HG03066 (cell line): Measurements from ENCODE around the gene PSORS1C1.
"Not testable (repeated sequence)": the region's sequence is repeated elsewhere in the genome, so short reads cannot be mapped to it uniquely, and the experiment has no call there.

ENCODE experiments used
- ATAC-seq: cut with Tn5 transposase; IDR thresholded peaks from one replicate; pipeline ENCODE4 v1.9.1; 2021; ENCODE audit warnings: low read depth; ENCODE audit not compliant: unreplicated experiment

Gene PSORS1C1, protein sequence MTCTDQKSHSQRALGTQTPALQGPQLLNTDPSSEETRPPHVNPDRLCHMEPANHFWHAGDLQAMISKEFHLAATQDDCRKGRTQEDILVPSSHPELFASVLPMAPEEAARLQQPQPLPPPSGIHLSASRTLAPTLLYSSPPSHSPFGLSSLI

DNA sequence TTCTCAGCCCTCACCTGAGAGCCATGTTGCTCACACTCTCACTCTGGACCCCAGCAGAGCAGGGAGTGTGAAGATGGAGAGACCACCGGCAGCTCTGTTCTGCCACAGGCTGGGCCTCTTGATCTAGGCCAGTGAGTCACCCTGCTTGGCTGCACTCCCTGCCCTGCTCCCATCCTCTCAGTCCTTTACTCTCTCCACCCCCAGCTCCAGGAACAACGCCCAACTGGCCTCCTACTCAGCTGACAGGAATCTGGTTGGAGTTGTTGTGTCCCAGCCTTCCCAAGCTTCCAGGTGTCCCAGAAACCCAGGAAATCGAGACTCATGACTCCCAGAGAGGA, at the start of gene PSORS1C1:
Gene PSORS1C1, plus strand, starts transcription at position 260 of the 338 bp plus-strand sequence. CDS start 14,833 bp downstream, outside the sequence.
- no peak for ATAC-seq

DNA sequence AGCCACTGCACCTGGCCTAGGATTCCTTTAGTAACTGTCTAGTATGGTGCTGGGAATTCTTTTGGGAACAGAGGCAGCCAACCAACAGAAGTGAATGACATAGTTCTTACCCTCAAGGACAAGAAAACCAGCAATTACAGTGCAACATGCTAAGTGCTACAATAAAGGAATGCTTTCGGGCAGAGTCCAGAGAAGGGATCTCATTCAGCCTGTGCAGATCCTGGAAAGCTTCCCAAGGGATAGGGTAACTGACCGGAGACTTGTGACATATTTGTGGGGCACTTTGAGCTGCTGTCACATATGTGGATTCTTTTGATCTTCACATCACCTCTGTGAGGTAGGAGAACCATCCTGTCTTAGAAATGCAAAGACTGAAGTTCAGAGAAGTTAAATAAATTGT, 49.0 kb upstream of the PSORS1C1 start:
- ATAC-seq: no peak

DNA sequence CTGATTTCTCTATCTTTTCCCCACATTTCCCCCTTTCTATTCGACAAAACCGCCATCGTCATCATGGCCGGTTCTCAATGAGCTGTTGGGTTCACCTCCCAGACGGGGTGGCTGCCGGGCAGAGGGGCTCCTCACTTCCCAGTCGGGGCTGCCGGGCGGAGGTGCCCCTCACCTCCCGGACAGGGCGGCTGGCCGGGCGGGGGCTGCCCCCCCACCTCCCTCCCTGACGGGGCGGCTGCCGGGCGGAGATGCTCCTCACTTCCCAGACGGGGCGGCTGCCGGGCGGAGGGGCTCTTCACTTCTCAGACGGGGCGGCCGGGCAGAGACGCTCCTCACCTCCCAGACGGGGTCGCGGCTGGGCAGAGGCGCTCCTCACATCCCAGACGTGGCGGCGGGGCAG, 47.6 kb upstream of the PSORS1C1 start:
- not testable (repeated sequence) for ATAC-seq

DNA sequence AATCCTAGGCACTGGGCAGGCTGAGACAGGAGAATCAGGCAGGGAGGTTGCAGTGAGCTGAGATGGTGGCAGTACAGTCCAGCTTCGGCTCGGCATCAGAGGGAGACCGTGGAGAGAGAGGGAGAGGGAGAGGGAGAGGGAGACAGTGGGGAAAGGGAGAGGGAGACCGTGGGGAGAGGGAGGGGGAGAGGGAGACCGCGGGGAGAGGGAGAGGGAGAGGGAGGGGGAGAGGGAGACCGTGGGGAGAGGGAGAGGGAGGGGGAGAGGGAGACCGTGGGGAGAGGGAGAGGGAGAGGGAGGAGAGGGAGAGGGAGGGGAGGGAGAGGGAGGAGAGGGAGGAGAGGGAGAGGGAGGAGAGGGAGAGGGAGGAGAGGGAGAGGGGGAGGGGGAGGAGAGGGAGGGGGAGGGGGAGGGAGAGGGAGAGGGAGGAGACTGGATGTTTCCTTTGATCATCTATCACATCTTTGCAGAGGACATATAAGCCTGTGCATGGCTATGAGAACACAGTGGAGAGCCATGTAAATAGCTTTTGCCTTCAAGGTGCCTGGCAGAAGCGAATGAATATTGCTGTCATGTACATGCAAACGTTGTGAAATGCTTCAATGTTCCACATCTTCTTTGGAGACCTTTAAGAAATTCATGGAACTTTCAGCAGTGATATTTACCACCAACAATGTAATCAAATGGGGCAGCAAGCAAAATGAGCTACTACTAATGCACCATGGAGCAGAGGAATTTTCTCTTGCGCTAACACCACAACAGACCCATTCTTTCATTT, 46.5 kb upstream of the PSORS1C1 start:
- ATAC-seq: not testable (repeated sequence)

DNA sequence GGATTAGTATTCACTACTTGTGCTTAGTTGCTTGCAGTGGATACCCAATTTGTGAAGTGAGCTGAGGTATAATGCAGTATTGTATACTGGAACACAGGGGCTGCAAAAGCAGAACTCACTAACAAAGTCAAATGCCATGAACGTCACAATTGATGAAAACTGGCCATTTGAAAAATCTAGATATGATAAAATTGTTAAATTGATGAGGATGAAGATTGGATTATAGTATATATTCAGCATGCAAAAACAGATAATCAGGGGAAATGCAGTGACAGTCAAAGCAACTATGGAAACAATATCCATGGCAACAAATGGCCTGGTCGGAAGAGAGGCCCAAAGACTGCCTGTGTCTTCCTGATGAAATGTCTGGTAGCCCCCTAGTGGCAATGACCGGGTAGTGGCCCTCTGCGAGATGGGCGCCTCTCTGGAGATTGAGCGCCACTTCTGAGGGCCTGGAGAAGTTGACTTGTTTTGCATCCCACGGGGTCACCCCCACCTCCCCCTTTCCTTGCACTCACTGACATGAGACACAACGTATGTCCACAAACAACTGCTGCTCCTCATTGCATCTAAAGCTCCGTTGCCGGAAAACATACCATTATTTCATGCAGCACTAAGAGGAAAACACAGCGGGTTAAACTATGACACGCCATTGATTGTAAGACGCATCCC, 45.8 kb upstream of the PSORS1C1 start:
- ATAC-seq: no peak

DNA sequence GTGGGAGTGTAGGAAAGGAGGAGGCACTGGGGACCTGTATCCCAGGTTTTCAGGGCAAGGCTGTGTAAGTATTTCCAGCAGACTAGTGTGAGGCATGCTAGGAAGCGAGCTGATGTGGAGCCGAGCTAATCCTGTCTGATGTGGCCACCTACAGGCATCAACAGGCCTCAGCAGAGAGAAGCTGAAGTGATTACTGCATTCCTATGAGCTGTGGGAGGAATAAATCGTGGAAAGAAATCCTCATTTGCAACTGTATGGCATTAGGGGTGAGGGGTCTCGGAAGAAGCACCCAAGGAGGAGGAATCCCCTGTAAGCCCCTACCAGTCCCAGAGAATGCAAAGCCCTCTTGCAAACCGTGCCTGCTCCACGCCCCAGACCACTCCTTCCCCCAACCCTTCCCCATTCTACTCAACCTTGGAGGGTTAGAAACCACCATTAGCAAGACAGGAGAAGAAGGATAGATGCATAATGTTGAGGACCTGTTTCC, 43.8 kb upstream of the PSORS1C1 start:
- no peak for ATAC-seq

DNA sequence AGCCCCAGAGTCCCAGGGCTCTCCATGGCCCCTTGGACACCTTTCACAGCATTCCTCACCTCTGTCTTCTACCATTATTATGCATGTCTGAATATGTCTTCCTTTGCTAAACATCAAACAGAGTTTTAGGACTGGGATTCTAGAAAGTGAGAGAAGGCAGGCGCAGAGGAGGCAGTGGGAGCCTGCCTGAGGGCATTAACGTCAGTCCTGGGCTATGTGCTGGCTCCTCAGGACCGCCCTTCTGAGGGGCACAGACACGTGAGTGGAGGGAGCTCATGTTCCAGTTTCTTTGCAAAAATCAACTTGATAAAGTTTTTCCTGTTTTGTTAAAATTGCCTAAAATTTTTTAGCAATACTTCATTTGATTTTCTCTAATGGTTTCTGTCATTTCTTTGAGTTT, 40.2 kb upstream of the PSORS1C1 start:
- ATAC-seq: no peak

DNA sequence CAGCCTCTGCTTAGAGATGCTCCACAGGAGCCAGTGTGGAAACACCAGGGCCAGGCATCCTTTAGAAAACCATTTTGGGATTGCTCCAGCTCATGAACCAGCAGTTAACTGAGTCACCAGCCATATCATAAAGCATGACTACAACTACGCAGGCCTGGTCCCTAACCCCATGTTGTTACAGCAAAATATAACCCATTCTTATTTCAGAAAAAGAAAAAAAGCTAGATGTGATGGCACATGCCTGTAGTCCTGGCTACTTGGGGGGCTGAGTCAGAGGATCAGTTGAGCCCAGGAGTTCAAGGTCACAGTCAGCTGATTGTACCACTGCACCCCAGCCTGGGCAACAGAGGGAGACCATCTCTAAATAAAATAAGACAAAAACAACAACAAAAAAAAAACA, 39.1 kb upstream of the PSORS1C1 start:
- ATAC-seq: no peak

DNA sequence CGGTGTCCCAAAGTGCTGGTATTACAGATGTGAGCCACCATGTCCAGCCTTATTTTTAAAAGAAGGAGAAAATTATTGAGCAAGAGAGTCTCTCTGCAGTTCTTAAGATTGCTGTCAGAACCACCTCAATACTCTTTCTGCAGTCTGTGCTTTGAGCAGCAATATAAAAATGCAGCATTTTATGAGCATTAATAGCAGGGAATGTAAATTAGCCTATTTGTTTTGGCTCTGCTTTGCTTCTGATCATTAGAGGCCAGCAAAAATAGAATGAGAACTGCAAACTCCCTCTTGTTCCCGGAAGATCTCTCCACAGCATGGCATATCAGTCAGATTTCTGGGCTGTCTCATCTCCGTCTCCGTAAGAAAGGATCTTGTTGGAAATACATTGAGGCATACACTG, 38.0 kb upstream of the PSORS1C1 start:
- ATAC-seq: no peak

DNA sequence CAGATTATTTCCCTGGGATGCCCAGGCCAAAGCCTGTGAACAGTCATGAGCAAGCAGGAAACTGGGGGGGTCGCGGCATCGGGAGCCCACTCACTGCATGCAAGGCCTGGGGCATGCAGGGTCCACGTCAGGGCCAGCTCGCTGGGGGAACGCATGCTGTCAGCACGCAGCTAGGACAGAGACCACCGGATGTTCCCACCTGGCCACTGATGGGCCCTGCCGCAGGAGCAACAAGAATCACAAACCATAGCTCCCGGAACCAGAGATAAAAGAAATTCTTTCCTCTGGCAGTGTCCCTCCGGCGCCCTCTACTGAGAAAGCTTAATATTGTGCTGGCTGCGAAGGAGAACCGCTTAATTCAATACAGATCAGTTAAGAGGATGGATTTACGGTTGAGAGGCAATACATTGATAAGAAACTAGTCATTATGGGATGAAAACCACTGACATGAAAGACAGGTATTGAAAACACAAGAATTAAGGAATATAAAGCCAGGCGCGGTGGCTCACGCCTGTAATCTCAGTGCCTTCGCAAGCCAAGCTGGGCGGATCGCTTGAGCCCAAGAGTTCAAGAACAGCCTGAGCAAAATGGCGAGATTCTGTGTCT, 34.8 kb upstream of the PSORS1C1 start:
- no peak for ATAC-seq

DNA sequence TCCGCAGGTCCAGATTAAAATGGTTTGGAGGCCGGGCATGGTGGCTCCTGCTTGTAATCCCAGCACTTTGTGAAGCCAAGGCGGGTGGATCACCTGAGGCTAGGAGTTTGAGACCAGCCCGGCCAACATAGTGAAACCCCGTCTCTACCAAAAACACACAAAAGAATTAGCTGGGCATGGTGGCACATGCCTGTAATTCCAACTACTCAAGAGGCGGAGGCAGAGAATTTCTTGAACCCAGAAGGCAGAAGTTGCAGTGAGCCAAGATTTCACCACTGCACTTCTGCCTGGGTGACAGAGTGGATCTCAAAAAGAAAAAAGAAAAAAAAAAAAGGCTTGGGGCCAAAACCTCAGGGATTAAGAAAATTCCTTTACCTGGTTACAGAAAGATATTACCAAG, 32.7 kb upstream of the PSORS1C1 start:
- no peak for ATAC-seq

DNA sequence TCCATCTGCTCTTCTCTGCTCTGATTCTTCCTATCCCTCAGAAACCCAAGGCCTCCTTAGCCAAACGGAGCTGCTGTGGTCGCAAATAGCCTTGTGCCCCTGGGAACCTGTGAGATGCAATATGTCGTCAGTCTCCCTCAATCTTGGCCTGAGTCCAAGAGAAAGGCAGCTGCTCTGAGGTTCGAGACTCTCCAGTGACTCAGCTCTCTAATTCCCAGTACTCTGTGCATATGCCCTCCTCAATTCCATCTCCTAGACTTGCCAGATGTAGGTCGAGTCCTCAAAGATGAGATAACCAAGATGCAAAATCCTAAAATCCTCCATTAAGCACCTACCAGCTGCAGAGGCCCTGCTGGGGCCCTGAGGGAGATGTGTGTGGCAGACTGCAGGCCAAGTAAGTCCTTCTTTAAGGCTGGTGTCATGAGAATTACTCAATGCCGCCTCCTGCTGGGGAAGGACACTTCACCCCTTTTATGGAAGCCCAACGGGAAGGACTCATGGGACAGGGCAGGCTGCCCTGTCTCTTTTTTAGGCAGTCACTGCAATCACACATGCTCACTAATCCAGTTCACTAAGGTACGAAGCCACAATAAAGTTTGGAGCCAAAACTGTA, 30.8 kb upstream of the PSORS1C1 start:
- ATAC-seq: no peak

DNA sequence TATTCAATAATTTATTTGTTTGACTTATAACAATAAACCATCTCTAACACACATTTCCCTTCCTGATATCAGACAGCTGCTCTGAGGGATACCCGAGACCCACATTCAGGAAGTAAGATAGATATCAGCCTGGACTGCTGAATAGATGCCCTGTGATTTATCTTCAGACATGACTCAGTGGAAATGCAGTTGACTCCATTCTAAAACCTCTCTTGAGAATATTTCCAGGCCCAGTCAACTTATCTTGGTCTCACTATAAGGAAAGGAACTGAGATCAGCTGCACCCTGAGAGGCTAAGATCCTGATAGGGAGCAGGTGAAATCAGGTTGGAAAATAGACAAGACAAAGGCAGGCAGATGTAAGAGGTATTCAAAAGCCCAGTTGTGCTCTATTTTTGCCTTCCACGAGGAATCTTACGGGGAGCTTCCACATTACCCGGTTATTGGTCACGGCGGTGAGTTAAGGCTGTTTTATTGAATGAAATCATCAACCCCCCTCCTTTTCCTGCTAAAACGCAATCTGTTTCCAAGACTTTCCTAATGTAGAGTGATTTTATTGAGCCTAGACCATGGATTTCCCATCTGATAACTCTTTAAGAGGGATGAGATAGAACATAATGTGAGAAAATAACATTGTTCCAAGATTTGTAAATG, 27.7 kb upstream of the PSORS1C1 start:
- no peak for ATAC-seq

DNA sequence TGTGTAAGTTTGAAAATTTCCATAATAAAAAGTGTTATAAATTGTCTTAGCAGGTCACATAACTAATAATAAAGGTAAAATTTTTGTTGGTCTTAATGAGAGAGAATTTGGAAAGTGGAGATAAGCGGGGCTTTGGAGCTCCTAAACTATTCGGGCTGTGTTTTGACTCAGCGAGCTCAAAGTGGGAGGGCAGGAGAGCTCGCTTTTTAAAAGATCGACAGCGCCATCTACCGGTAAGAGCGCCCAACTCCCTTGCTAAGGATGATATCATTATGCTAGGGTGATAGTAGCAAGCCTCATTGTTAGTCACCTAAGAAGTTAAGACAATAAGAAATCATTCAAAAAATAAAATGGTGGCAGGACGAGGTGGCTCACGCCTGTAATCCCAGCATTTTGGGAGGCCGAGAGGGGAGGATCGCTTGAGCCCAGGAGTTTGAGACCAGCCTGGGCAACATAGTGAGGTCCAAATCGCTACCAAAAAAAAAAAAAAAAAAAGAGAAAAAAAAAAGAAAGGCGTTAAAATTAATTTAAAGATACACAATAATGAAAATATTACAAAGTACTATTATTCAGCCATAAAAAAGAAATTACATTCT, 27.0 kb upstream of the PSORS1C1 start:
- no peak for ATAC-seq

DNA sequence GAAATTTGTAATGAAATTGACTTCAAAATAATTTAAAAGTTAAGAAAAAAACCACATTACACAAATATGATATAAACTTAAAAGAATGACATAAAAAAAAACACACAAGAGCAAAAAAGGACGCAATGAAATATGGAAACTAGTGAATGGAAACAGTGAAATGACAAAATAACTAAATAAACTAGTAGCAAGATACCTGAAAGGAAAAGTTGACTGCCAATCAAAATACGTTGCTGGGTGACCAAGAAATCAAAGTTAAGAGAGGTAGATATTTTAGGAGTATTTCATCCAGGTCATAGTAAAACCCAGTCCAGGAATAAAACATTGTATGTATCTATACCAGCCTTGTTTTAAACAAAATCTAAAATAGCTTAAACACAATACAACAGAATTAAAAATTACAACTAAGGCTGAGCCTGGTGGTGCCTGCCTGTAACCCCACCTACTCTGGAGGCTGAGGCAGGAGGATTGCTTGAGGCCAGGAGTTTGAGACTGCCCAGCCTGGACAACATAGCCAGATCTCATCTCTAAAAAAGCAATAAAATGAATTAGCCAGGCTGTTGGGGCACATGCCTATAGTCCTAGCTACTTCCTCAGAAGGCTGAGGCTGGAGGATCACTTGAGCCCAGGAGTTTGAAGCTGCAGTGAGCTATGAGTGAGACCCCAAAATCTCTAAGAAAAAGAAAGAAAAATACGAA, 24.2 kb upstream of the PSORS1C1 start:
- ATAC-seq: no peak

DNA sequence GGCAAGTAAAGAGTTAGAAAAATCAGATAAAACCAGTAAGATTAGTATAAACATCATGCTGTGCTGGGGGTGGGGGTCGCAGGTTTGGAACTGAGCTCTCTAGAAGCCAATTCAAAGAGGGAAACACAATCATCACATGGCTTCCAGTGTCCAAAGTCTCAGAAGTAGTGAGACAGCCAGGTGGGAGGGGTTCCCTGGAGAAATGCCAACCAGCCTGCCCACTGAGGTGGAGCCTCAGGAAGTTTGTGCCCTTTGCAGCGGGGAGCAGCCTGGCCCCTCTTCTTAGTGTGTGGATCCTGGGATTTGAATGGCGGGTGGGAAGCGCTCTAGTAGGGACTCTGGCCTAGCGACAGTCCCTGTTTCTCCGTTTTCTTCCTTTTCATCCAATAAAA, 23.6 kb upstream of the PSORS1C1 start:
- ATAC-seq: no peak

DNA sequence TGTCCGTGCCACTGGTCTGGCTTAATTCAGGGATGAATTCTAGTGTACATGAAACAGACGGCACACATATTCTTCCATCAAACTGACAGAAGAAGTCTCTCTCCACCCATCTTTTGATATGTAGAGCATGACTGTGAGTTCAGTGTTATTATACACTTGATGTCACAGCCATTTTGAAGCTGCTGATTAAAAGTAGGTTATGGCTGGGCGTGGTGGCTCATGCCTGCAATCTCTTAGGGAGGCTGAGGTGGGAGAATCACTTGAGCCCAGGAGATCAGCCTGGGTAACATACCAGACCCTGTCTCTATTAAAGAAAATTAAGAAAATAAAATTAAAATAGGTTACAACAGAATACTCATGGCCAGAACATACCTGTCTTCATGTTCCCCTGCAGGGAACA, 22.9 kb upstream of the PSORS1C1 start:
- ATAC-seq: no peak

DNA sequence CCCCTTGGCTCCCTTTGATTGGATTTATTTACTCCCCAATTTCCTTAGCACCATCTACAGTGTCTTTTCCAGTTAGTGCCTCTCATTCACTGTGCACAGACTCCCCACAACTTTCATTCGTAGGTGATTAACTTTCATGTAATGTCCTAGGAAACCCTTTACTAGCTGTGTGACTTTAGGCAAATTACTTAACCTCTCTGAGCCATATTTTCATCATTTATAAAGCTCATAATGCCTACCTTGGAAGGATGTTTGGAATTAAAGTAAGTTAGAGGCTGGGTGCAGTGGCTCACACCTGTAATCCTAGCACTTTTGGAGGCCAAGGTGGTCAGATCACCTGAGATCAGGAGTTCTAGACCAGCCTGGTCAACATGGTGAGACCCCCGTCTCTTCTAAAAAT, 22.4 kb upstream of the PSORS1C1 start:
- ATAC-seq: no peak

DNA sequence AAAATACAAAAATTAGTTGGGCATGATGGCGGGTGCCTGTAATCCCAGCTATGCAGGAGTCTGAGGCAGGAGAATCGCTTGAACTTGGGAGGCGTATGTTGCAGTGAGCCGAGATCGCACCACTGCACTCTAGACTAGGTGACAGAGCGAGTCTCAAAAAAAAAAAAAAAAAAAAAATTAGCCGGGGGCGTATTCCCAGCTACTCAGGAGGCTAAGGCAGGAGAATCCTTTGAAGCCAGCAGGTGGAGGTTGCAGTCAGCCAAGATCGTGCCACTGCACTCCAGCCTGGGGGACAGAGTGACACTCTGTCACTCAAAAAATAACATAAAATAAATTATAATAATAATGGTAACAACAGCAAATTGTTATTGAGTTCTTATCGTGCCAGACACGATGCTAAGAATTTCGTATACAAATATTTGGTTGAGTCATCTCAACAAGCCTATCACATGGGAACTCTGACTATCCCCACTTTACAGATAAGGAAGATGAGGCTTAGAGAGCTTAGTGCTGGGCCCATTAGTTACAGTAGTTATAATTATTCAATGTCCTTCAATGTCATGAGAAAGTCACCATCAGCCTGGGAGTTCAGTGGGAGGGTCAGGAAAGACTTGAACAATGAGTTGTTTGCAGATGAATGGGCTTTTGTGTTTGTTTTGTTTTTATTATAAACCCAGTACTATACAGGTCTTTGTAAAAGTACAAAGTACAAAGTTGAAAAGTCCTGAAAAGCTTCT, 21.7 kb upstream of the PSORS1C1 start:
- ATAC-seq: no peak
